AG04450 (cell line): ENCODE results near the gene TENT5C. TPM values are rescaled to one million over a fixed set of nuclear protein-coding genes. Genes with fewer than 3 reads are reported as not detected.

Experiments used
- CTCF ChIA-PET: fragments of 300-600, 350-600 bp; formaldehyde crosslinking; extraction: SDS; loops from one replicate; lab custom pipeline; 2022; ENCODE audit warnings: antibody characterized with exemption, inconsistent platforms; lab: Charles Lee
- POLR2A ChIA-PET: fragments of 350-600 bp; formaldehyde crosslinking; extraction: SDS; loops from one replicate; lab custom pipeline; 2021; ENCODE audit warnings: antibody characterized with exemption, inconsistent platforms; lab: Yijun Ruan, JAX
- DNase-seq: peaks from one replicate; pipeline ENCODE4 v3.0.0-alpha.2; 2011; ENCODE audit warnings: low read depth, low spot score
- H3K27ac ChIP-seq: one replicate; pipeline ENCODE4 v1.5.1; 2012; ENCODE audit warnings: low read depth, low read length, control low read depth
- H3K27me3 ChIP-seq: one replicate; pipeline ENCODE4 v1.6.0; 2012; ENCODE audit warnings: low read length; ENCODE audit not compliant: control insufficient read depth, insufficient read depth
- H3K4me3 ChIP-seq: 2 replicates; pipeline ENCODE4 v1.5.1; 2011; ENCODE audit warnings: mild to moderate bottlenecking, low read depth, low read length, control low read depth
- H3K9me3 ChIP-seq: 2 replicates; pipeline ENCODE4 v1.5.1; 2012; ENCODE audit warnings: low read length; ENCODE audit not compliant: control insufficient read depth, insufficient read depth
- CTCF ChIP-seq: IDR thresholded peaks from 2 replicates; pipeline ENCODE4 v1.5.1; 2011; ENCODE audit warnings: low read depth, low read length, control low read depth, inconsistent platforms
- polyA plus RNA-seq: library from polyadenylated mRNA; depleted of rRNA; stranded (reverse); fragments of >200 nt; gene quantifications from 2 replicates; pipeline ENCODE4 v1.2.3, GENCODE V29; 2011

Gene TENT5C
- polyA plus RNA-seq, 1 experiment: 29.2 TPM

GRCh38 chr1:117641536-117641935 lies 35.7 kb downstream of the TENT5C start:
- CTCF ChIA-PET: interaction anchor here (1.0 kb wide), 1 partner anchor 117 kb away, joined by 3 read pairs; no protein-coding TSS in a partner anchor
- H3K27ac ChIP-seq: no peak overlapping the region
- POLR2A ChIA-PET: no interaction called here
- H3K27me3 ChIP-seq: peaks cover 4% of the 10 kb centered on the region
- H3K4me3 ChIP-seq: no peak overlapping the region
- TF ChIP-seq CTCF: no peak
- DNase-seq: no peak
- H3K9me3 ChIP-seq: no peaks in the 10 kb centered on the region

GRCh38 chr1:117642963-117643362 lies 37.1 kb downstream of the TENT5C start:
- no peaks in the 10 kb centered on the region; the same call in 1 of the 2 replicates for H3K9me3 ChIP-seq
- ChIA-PET POLR2A (no interaction called here), CTCF (no interaction called here)
- H3K27ac ChIP-seq: no peak overlapping the region
- DNase-seq: no peak
- H3K4me3 ChIP-seq: no peak overlapping the region
- TF ChIP-seq CTCF: no peak
- peaks cover 2% of the 10 kb centered on the region for H3K27me3 ChIP-seq

- no peak for DNase-seq
- ChIA-PET CTCF (no interaction called here), POLR2A (no interaction called here)
- Histone ChIP-seq H3K4me3 (no peak overlapping the region), H3K9me3 (no peaks in the 10 kb centered on the region; the same call in 1 of the 2 replicates), H3K27ac (no peak overlapping the region), H3K27me3 (peaks cover 2% of the 10 kb centered on the region)
- no peak for TF ChIP-seq CTCF
These were observed 37.8 kb downstream of the TENT5C start for GRCh38 chr1:117643601-117644000.

- ChIA-PET CTCF (no interaction called here), POLR2A (no interaction called here)
- DNase-seq: no peak
These were observed 39.0 kb downstream of the TENT5C start for GRCh38 chr1:117644696-117645311.

More at GRCh38 chr1:117644696-117645311, 39.0 kb downstream of the TENT5C start:
- H3K9me3 ChIP-seq: no peaks in the 10 kb centered on the region; the same call in 1 of the 2 replicates
- no peak overlapping the region for H3K4me3 ChIP-seq
- H3K27me3 ChIP-seq: peaks cover 2% of the 10 kb centered on the region
- H3K27ac ChIP-seq: no peak overlapping the region
- TF ChIP-seq CTCF: no peak
